Measurements from ENCODE around the gene ODAD3. TPM values are rescaled to one million over a fixed set of nuclear protein-coding genes. Genes with fewer than 3 reads are reported as not detected.

ODAD3 gene
- total and polyA plus RNA-seq, 2 of the 13 experiments (the other 11 are each of a cell fraction or from before 2014, with no cell fraction given) = 0.04 to 0.08 TPM

DNA sequence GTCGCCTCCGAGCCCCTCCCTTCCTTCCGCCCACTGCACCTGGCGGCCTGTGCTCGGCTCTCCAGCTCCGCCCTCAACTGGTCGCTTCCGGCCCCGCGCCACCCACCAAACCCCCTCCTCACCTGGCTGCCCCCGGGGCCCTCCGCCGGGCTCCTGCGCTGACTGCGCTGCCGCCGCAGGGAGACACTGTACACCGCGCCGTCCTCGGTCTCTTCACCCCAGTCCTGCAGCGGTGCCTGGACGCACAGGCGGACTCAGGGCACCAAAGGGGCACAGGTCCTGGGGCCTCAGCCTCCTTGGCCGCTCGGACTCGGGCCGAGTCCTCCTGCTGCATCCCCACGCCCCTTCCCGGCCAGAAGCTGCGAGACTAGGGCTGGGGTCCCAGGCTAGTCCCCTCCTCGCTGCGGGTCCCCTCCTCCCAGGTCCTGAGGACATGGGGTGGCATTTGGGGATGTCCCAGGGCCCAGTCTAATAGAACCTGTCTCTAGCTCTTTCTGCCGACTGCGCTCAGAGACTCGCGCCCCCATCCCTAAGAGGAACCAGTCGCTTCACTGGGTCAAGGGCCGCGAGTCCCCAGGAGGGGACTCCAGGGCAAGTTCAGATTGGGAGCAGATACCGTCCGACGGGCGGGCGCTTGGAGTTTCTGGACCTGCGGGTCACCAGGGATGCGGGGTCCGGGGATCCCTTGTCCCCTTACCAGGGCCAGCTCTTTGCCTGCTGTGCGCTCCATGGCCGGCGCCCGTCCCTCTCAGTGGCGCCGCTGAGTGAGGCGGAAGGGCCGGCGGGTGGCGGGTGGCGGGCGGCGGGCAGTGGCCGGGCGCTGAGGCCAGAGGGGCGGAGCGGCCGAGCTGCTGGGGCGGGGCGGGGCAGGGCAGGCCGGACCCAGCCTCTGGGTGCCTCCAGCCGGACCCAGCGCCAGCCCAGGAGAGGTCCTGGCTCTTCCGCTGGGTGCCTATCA is 16.1 kb downstream of the ODAD3 start, which contains the start of gene RGL3 (continued):
- TF ChIP-seq ZBTB3 (CRISPR knock-in tag; IDR thresholded peaks at IDR 0.05; ENCODE audit: borderline replicate concordance, low read depth) = no peak
- TF ChIP-seq YY1 (IDR thresholded peaks at IDR 0.05; ENCODE audit: insufficient read depth, insufficient replicate concordance, low read depth, low read length) = peak; percentile 37
- no peak for TF ChIP-seq ZNF10 (CRISPR knock-in tag; IDR thresholded peaks at IDR 0.05; ENCODE audit: borderline replicate concordance, low read depth)
- 0 out of 2 replicates have a peak, but pooled peaks have one; percentile 3 for TF ChIP-seq ZNF574 (CRISPR knock-in tag; IDR thresholded peaks at IDR 0.05)
- TF ChIP-seq NAIF1 (CRISPR knock-in tag; IDR thresholded peaks at IDR 0.05; ENCODE audit: borderline replicate concordance) = peak; percentile 87; the same call in 1 of the 2 replicates
- no peak for TF ChIP-seq FOXK2 (IDR thresholded peaks at IDR 0.05)
- TF ChIP-seq IKZF4 (CRISPR knock-in tag; IDR thresholded peaks at IDR 0.05; ENCODE audit: borderline replicate concordance, low read depth, not compliant biosample characterization) = no peak
- TF ChIP-seq, protein P1, sequence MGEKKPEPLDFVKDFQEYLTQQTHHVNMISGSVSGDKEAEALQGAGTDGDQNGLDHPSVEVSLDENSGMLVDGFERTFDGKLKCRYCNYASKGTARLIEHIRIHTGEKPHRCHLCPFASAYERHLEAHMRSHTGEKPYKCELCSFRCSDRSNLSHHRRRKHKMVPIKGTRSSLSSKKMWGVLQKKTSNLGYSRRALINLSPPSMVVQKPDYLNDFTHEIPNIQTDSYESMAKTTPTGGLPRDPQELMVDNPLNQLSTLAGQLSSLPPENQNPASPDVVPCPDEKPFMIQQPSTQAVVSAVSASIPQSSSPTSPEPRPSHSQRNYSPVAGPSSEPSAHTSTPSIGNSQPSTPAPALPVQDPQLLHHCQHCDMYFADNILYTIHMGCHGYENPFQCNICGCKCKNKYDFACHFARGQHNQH (CRISPR knock-in tag; IDR thresholded peaks at IDR 0.05) = 0 out of 2 replicates have a peak, but pooled peaks have one; percentile 3
- no peak for TF ChIP-seq IRF2 (CRISPR knock-in tag; IDR thresholded peaks at IDR 0.05)
- TF ChIP-seq ZNF501 (CRISPR knock-in tag; IDR thresholded peaks at IDR 0.05) = peak; percentile 46; the same call in 1 of the 2 replicates
- peak; percentile 35 for TF ChIP-seq SPEN (CRISPR knock-in tag; IDR thresholded peaks at IDR 0.05; ENCODE audit: low read depth)
- TF ChIP-seq SMC3 (IDR thresholded peaks at IDR 0.05; ENCODE audit: low read length) = no peak
- no peak for TF ChIP-seq MED1 (CRISPR knock-in tag; IDR thresholded peaks at IDR 0.05)
- TF ChIP-seq, protein P2, sequence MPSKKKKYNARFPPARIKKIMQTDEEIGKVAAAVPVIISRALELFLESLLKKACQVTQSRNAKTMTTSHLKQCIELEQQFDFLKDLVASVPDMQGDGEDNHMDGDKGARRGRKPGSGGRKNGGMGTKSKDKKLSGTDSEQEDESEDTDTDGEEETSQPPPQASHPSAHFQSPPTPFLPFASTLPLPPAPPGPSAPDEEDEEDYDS (CRISPR knock-in tag; IDR thresholded peaks at IDR 0.05) = no peak
- TF ChIP-seq POLR2G (IDR thresholded peaks at IDR 0.05; ENCODE audit: low read depth, low read length) = peak; percentile 38; the same call in 1 of the 2 replicates
- TF ChIP-seq PITX1 (CRISPR knock-in tag; IDR thresholded peaks at IDR 0.05) = no peak; the same call in 1 of the 2 replicates
- TF ChIP-seq ZNF83 (CRISPR knock-in tag; IDR thresholded peaks at IDR 0.05; ENCODE audit: borderline replicate concordance) = 0 out of 2 replicates have a peak, but pooled peaks have one; percentile 1
- no peak for TF ChIP-seq MLLT10 (CRISPR knock-in tag; IDR thresholded peaks at IDR 0.05)
- no peak for TF ChIP-seq ZFP36L2 (CRISPR knock-in tag; IDR thresholded peaks at IDR 0.05)
- peak; percentile 33; the same call in 1 of the 2 replicates for TF ChIP-seq ZNF350 (CRISPR knock-in tag; IDR thresholded peaks at IDR 0.05; ENCODE audit: borderline replicate concordance, low read depth)
- peak; percentile 55 for TF ChIP-seq ZNF883 (CRISPR knock-in tag; IDR thresholded peaks at IDR 0.05; ENCODE audit: not compliant biosample characterization)
- TF ChIP-seq XRCC5 (optimal IDR thresholded peaks at IDR 0.05; ENCODE audit: low read length) = peak; percentile 15
